Activated T-helper 1 cell treated with Interleukin-2 at 50 U/mL for 16 hours (primary cell): ENCODE measurements around the gene ADAMTSL3.

Experiments
- DNase-seq: peaks from one replicate; pipeline ENCODE4 v3.0.0-alpha.2; 2020; ENCODE audit warnings: low read depth

Gene ADAMTSL3

GRCh38 chr15:83653639-83654378 is at the start of gene ADAMTSL3:
TSS of gene ADAMTSL3 (plus strand) at chr15:83654123. CDS start at chr15:83655762, 1,639 bp downstream.
- DNase-seq = no peak

GRCh38 chr15:83604549-83604948 is 49.4 kb upstream of the ADAMTSL3 start:
- no peak for DNase-seq

- DNase-seq = no peak
Measured at GRCh38 chr15:83605111-83605945, 48.6 kb upstream of the ADAMTSL3 start.

GRCh38 chr15:83610132-83610531 is 43.8 kb upstream of the ADAMTSL3 start:
- no peak for DNase-seq

- DNase-seq = no peak
Measured at GRCh38 chr15:83610901-83611685, 42.8 kb upstream of the ADAMTSL3 start.

- DNase-seq = no peak
Measured at GRCh38 chr15:83612226-83612625, 41.7 kb upstream of the ADAMTSL3 start.

GRCh38 chr15:83612898-83613635 is 40.9 kb upstream of the ADAMTSL3 start:
- no peak for DNase-seq

GRCh38 chr15:83613714-83614113 is 40.2 kb upstream of the ADAMTSL3 start:
- no peak for DNase-seq

- no peak for DNase-seq
Measured at GRCh38 chr15:83616840-83617239, 37.1 kb upstream of the ADAMTSL3 start.

GRCh38 chr15:83626171-83626802 is 27.6 kb upstream of the ADAMTSL3 start:
- DNase-seq = no peak

GRCh38 chr15:83631534-83631933 is 22.4 kb upstream of the ADAMTSL3 start:
- DNase-seq = no peak

- DNase-seq = no peak
Measured at GRCh38 chr15:83643201-83643600, 10.7 kb upstream of the ADAMTSL3 start.

- DNase-seq = no peak
Measured at GRCh38 chr15:83644439-83644838, 9.5 kb upstream of the ADAMTSL3 start.

- no peak for DNase-seq
Measured at GRCh38 chr15:83650831-83651230, 3.1 kb upstream of the ADAMTSL3 start.

- DNase-seq = no peak
Measured at GRCh38 chr15:83651541-83651940, 2.4 kb upstream of the ADAMTSL3 start.

- DNase-seq = no peak
Measured at GRCh38 chr15:83652626-83653204, 1.2 kb upstream of the ADAMTSL3 start.

- DNase-seq = no peak
Measured at GRCh38 chr15:83653288-83653638, 660 bp upstream of the ADAMTSL3 start.

GRCh38 chr15:83654379-83655236 is 685 bp downstream of the ADAMTSL3 start:
- no peak for DNase-seq

- DNase-seq = no peak
Measured at GRCh38 chr15:83655237-83655616, 1.3 kb downstream of the ADAMTSL3 start.

- no peak for DNase-seq
Measured at GRCh38 chr15:83656192-83656591, 2.3 kb downstream of the ADAMTSL3 start.
